Upper lobe of left lung (tissue), 4 donors: Measurements from ENCODE around the gene TBATA.

Experiments
- CTCF ChIP-seq, 6 experiments: fragments of 450-650 bp in 4 of 6; fragments of 200-600 bp in 2 of 6; sonication (generic) in 2 of 6; IDR thresholded peaks; one replicate each; pipeline ENCODE4 v1.5.1; 2016 to 2019; ENCODE audit warnings: antibody characterized with exemption in 6 of 6
- EP300 ChIP-seq, 4 donors: sonication (generic); formaldehyde crosslinking; IDR thresholded peaks; one replicate each; pipeline ENCODE4 v1.5.1; 2017; ENCODE audit warnings: antibody characterized with exemption in 4 of 4, control low read depth in 2 of 4
- POLR2A ChIP-seq, 4 donors: fragments of 450-650 bp; IDR thresholded peaks; one replicate each; pipeline ENCODE4 v1.5.1; 2016 to 2017; ENCODE audit warnings: antibody characterized with exemption in 4 of 4, mild to moderate bottlenecking in 2 of 4
- POLR2AphosphoS5 ChIP-seq, 2 donors: sonication (generic); formaldehyde crosslinking; IDR thresholded peaks; one replicate each; pipeline ENCODE4 v1.5.1; 2017; ENCODE audit warnings: antibody characterized with exemption in 2 of 2

- TF ChIP-seq CTCF (IDR thresholded peaks at IDR 0.05), result no peak
- no peak for TF ChIP-seq POLR2A (IDR thresholded peaks at IDR 0.05)
- TF ChIP-seq POLR2AphosphoS5 (IDR thresholded peaks at IDR 0.05), result no peak
- TF ChIP-seq EP300 (IDR thresholded peaks at IDR 0.05), result no peak
Measured at GRCh38 chr10:70797840-70798239, 12.7 kb upstream of the TBATA start.
